Kidney tubule cell (primary cell): ENCODE measurements around the gene PHF3.

Experiments used
- DNase-seq: peaks from one replicate; pipeline ENCODE4 v3.0.0-alpha.2; 2018; ENCODE audit warnings: low spot score

Gene PHF3

DNA sequence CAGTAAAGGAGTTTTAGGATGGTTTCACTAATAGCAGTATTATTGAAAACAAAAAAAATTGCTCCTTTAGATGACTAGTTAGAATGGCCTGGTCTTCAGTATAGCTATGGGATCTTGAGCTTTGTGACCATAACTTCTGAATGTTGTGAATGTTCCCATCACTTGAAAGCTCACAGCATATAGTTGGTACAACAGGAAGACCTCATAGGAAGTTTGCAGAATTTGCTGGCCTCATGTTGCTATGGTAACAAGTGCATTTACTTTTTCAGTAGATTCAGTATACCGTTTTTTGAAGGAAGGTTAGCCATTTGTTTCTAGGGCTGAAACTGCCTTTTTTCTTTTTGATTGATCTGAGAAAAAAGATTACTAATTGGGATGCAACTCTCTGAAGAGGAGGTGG is 8.3 kb downstream of the PHF3 start:
- DNase-seq = peak; percentile 28

DNA sequence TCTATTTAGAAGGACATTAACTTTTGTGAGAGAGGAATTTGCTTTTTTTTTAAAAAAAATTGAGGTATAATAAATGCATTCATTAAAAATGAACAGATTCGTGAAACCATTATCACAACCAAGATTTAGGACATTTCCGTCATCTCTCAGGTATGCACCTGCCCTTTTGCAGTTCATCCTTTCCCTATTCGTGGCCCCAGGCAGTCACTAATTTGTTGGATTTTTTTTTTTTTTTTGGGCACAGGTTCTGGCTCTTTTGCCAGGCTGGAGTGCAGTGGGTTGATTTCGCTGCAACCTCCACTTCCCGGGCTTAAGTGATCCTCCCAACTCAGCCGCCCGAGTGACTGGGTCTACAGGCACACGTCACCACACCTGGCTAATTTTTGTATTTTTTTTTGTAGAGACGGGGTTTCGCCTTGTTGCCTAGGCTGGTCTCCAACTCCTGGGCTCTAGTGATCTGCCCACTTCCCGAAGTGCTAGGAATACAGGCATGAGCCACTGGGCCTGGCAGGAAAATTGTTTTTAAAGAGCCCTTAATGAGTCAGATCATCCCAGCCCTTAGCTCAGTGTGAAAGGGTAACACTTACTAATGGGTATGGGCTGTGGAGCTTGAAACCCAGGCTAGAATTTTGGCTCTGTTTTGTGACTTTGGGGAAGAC is 9.2 kb downstream of the PHF3 start:
- DNase-seq = peak; percentile 92

DNA sequence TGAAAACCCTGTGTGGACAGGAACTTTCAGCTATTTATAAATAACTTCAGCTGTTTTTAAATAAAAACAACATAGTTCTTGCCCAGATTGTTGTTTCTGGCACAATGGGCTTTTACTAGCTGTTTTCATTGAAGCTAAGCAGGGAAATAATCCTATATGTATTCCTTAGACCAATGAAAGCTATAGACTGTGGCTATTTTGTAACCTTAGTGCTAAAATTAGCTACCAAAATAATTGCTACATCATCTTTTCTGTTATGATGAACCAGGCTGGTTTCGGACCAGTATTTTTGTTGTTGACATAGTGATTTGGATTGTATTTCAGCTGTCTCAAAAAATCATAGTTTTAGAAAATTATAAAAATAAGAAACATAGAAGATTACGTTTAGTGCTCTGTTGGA is 13.7 kb downstream of the PHF3 start:
- no peak for DNase-seq

DNA sequence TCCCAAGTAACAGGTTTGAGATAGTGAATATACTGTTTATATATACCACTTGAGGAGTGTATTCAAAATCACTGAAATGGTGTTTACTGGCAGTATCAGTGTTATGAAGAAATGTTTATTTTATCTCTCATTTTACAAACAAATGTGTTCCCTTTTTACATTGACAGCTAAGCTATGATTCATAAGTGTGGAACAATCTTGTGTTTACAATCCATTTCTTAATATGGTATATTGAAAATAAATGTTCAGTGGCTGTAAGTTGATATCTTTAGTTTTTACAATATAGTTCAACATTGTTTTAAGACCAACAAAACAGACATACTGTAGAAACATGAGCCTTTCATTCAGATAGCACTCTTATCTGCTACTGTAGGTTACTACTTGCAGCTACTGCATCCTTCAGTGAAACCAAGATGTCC is 14.3 kb downstream of the PHF3 start:
- no peak for DNase-seq

DNA sequence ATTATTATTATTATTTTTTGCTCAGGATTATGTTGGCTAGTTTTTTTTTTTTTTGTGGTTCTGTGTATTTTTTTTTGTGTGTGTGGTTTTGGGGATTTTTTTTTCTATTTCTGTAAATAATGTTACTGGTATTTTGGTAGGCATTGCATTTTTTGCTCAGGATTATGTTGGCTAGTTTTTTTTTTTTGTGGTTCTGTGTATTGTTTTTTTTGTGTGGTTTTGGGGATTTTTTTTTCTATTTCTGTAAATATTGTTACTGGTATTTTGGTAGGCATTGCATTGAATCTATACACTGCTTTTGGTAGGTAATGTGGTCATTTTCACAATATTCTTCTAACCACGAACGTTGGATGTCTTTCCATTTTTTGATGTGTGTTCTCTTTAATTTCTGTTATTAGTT is 17.4 kb downstream of the PHF3 start:
- no peak for DNase-seq

DNA sequence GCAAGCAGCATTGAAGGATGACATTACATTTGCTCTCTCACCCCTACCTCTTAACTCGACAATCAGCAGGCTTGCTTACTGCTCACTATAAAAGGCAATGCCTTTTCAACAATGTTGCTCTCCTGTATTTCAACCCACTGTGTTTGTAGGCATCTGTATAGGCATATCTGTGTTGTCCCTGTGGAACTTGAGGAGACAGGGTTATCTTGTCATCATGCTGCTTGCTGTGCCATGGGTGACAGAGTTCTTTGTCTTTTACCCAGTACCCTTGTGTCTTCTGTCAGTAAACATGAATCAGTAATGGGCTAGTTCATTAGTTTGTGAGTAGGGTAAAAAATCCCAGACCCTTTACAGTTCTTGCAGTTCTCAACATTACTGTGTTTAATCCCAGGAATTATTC is 25.2 kb downstream of the PHF3 start:
- DNase-seq = no peak

DNA sequence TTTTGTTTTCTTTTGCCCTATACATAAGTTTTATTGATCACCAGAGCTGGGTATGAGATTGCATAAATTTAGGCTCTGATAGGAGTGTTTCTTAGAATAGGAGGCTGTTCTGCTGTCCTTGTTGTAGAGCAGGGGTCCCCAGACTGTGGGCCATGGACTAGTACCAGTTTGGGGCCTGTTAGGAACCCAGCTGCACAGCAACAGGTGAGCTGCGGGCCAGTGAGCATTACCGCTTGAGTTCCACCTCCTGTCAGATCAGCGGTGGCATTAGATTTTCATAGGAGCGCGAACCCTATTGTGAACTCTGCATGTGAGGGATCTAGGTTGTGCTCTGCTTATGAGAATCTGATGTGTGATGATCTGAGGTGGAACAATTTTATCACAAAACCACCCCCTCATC is 26.2 kb downstream of the PHF3 start:
- no peak for DNase-seq

DNA sequence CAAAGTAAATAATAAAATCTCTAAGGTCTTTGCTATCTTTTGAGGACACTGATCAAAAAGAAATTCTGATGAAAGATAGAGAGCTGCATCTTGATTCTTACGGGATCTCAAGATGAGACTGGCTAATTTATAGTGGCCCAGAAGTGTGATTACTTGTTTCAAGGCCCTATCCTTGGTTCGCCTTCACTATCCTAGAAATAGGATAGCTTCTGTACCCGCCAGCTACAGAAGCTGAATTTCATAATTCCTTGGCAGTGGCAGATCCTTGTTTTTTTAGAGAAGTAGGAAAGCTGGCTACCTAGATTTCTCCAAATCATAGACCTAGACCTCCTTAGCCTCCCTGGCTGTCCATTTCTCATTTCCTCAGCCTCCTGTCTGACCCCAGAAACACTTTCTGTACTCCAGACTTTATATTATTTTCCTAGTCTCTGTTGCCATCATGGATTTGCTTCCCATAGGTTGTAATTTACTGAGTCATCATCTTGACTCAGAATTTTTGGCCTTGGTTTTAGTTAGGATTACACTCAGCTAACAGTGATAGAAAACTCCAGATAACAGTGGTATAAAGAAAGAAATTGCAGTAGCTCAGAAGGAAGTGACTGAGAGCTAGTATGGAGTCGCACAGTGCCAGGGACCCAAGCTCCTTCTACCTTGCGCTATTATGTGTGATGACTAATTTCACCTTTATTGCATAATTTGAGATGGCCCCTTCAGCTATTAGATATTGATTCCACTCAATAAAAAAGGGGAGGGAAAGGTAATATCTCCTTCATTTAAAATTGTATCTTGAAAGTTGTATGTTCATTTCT is 27.7 kb downstream of the PHF3 start:
- peak; percentile 66 for DNase-seq

DNA sequence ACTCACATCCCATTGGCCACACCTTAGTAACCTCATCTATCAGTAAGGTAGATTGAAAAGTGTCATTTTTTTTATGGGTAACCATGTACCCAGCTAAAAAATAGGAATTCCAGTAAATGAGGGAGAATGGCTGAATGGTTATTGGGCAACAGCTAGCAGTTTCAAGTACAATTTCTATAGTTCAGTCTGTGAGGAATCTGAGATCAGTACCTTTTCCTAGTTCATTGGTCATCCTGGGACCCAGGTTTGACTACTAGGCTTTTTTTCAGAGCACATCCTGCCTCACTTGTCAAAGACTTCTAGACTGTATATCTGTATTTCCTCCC is 28.3 kb downstream of the PHF3 start:
- DNase-seq = no peak

DNA sequence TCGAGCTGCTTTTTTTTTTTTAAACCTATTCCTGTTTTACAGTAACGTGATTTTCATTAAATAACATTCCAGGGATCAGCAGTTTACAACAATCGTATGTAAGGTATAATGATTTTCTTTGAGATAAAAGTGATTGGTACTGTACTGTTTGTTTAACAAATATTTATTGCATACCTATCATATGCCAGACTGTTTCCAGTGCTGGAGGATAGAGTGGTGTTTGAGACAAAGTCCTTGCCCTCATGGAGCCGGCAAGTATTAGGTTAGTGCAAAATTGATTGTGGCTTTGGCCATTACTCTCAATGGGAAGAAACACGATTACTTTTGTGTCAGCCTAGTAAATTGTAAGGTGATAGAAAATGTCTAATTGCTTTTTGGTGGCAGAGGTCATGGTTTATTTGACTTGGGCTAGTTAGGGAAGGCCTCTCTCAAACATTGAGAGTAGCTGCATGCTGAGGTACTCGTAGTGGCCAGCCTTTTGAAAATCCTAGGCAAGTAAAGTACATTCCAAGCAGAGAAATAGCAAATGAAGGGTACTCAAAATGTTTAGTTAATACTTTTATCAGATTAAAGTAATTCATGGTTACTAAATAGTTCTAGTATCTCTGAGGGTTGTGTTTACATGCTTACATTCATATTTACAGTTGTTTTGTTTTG is 35.6 kb downstream of the PHF3 start:
- no peak for DNase-seq

DNA sequence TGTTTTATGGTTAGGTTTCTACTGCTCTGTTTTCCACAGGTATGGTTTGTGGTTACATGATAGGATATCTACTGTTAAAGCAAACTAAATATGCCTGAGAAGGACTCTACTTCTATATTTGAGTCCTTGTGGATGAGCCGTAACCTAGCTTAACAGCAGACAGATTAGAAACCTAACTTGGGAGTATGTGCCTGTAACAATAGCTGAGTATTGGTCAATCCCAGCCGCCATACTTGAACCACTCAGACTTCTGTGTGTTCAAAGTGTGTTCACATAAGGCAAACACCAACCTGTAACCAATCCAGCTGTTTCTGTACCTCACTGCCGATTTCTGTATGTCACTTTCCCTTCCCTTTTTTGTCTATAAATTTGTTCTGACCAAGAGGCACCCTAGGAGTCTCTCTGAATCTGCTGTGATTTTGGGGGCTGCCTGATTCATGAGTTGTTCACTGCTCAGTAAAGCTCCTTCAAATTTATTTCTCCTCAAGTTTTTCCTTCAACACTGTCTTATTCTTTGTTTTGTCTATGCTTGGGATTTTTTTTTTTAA is 37.1 kb downstream of the PHF3 start:
- DNase-seq = no peak

DNA sequence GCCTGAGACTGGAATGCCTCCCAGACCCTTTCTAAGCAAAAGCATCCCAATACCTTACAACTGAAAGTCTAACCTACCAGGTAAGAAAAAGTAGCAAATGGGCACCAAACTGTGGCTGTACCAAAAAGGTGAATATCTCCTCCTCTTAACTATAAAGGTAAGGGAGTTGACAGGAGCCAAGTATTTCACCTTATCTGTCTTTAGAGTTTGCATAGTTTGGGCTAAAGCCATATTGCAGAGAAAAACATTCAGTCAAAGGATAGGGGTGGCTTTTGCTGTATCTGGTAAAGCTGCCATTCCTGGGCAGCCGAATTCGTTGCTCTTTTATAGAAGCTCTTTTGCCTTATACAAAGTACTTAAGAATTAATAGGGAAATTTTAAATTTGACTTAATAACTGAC is 38.1 kb downstream of the PHF3 start:
- no peak for DNase-seq

DNA sequence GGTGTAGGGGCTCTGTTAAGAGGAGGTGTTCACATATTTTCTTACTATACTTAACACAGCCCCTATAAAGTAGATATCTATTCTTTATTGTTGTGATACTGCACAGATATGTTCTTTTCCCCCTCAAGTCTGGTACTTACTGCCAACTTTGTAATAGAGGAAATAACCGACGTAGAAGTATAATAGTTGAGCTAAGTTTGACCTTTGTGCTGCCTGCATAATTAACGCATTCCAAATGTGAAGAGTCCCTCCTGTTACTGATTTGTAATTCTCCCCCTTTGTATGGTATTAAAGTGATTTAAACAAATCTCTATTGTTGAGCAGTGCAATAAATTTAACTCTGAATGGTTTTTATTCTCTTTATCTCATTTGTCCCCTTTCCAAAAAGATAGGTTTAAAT is 39.0 kb downstream of the PHF3 start:
- DNase-seq = no peak

DNA sequence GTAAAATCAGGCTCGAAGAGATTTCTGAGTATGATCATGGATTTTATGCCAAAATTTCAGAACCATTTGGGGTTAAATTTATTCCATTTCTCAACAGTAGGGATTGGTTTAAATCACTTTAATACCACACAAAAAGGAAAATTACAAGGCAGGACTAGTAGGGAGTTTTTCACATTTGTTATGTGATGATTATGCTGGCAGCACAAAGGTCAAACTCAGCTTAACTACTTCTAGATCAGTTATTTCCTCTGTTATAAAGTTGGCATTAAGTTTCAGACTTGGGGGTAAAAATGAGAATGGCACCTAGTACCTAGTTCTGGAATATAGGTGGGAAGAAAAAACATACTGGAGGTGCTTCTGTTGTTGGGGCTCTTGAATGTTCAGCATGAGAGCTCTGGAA is 39.5 kb downstream of the PHF3 start:
- no peak for DNase-seq

DNA sequence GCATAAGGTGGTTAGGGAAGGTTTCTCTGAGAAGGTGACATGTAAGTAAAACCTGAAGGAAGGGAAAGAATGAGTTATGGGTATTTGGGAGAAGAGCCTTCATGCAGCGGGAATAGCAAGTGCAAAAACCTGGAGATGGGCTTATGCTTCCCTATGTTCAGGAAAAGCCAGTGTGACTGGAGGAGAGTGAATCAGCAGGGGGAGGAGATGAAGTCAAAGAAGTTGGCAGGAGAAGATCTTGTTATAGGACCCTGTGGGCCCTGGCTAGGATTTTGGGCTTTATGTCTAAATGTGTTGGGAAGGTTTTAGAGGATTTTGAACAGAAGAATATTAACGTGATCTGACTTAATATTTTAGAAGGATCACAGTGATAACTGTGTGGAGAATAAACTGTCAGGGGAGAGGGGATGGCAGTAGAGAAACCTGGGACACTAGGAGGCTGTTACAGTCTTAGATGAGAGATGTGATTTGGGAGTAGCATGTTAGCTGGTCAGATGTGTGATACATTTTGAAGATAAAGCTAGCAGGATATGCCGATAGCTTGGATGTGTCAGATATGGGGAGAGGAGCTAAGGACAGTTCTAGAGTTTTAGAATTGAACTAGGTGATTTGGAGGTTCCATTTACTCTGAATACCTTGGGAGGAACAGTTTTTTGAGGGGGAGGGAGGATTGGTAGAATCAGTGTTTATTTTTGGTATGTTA is 41.0 kb downstream of the PHF3 start:
- DNase-seq = peak; percentile 13

DNA sequence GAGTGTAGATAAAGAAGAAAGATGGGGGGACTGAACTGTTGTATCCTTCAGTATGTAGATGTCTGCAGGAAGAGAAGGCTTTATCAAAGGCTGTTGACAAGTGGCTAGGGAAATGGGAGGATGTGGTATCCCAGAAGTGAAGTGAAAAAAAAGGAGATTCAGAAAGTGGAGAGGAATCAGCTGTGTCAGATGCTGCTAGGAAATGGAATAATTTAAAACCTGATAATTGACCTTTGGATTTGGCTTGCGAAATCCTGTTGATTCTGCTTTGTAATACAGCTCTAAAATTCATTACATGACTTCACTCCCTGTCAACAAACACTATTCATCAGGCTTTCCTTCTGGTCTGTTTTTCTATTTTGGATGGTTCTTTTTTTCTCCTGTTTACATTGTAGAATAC is 41.7 kb downstream of the PHF3 start:
- DNase-seq = no peak

DNA sequence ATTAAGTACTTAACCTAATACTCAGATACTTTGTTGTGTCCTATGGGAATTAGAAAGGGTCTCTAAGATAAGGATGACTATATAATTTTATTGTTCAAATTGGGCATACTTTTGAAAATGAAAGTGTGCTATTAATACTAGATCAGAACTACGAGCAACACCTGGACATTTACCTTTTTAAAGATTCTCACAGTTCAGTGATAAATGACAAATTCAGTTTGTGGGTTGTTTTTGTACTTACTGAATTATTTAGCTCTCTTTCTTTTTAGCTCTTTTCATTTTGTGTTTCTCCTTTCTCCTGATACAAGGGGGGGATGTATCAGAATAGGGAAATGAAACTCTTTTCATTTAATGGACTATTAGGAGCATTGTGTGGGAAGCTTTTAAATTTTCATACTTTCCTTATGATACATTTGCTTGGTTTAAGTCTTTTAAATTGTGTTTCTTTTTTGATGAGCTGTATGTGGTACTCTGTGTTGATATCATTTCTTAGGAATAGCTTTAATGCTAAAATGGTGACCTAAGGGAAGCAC is 47.5 kb downstream of the PHF3 start:
- DNase-seq = no peak

DNA sequence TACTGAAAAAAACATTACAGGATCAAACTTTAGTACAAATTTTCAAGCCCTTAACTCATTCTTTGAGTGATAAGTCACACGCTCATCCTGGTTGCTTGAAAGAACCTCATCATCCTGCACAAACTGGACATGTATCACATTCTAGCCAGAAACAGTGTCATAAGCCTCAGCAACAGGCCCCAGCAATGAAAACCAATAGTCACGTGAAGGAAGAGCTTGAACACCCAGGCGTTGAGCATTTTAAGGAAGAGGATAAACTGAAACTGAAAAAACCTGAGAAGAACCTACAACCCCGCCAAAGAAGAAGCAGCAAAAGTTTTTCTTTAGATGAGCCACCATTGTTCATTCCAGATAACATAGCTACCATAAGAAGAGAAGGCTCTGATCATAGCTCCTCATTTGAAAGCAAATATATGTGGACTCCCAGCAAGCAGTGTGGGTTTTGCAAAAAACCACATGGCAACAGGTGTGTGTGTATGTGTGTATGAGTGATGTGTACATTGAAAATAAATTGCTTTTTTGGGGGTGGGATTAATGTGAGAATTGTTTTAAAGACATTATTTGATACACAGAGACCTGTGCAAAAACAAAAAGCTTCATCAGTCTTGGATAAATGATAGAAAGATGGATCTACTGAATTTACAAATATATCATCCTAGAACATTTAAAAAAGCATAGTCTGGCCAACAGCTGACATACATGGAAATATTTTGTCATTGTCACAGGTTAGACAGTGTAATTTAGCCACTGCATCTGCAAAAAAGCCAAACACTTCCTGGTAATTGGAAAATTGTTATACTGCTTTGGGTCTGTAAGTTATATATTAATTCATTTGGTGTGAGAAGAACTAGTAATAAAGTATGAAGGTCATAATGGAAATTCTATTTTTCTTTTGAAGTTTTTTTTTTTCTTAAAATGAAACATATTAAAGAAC is 50.1 kb downstream of the PHF3 start:
- DNase-seq = no peak

DNA sequence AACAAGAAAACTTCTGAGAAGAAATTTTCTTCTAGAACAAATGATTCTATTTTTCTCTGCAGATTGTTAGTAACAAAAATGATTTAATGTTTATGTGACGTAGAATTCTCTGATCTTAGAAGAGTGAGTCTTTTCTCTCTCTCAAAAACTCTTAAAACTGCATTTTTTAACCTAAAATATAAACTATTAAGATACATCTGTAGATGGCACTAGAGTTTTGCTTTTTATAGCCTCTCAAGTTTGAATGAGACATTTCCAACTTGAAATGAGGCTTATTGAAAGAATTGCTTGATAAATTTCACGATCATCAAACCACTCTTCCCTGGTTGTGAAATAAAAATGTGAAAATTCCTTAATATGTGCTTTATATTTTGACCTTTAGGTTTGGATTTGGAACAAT is 53.8 kb downstream of the PHF3 start:
- no peak for DNase-seq

DNA sequence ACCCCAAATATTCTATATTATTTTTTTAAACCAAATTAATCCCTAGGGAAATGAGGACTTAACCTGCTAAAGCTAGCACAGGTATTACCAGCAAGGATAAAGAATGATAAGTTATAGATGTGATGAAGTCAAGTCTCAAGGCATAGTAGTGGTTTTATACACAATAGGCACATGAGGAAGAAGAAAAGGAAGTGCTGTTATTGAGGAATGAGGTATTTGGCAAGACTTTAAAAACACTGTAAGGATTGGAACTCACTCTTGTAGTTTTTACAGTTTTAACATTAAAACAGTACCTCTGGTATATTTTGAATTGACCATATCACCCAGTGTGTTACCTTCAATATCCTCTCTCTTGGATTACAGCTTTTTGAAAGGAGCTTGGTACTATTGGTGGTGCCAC is 54.6 kb downstream of the PHF3 start:
- no peak for DNase-seq

DNA sequence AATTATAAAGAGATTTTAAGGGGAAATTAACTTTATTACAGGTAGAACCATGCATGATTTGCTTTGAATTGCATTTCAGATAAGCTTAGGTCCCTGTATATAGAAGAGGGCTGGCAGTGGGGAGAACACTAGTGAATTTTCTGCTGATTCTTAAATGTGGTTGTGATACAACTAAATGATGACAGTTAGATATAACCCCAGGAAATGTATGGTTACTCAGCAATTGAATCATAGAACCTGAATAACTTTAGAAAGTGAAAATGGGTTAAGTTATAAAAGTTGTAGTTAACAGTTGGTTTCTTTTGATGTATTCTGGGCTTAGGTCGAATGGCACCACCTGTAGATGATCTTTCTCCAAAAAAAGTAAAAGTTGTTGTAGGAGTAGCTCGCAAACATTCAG is 70.1 kb downstream of the PHF3 start:
- DNase-seq = no peak
